AG04450 (cell line): ENCODE data around the gene EIF1AD. TPM values are rescaled to one million over a fixed set of nuclear protein-coding genes. Genes with fewer than 3 reads are reported as not detected.
"Not testable (repeated sequence)": the region's sequence is repeated elsewhere in the genome, so short reads cannot be mapped to it uniquely, and the experiment has no call there.

Experiments used
- CTCF ChIA-PET: fragments of 300-600, 350-600 bp; formaldehyde crosslinking; extraction: SDS; loops from one replicate; lab custom pipeline; 2022; ENCODE audit warnings: antibody characterized with exemption, inconsistent platforms; lab: Charles Lee
- POLR2A ChIA-PET: fragments of 350-600 bp; formaldehyde crosslinking; extraction: SDS; loops from one replicate; lab custom pipeline; 2021; ENCODE audit warnings: antibody characterized with exemption, inconsistent platforms; lab: Yijun Ruan, JAX
- DNase-seq: peaks from one replicate; pipeline ENCODE4 v3.0.0-alpha.2; 2011; ENCODE audit warnings: low read depth, low spot score
- H3K27ac ChIP-seq: one replicate; pipeline ENCODE4 v1.5.1; 2012; ENCODE audit warnings: low read depth, low read length, control low read depth
- H3K27me3 ChIP-seq: one replicate; pipeline ENCODE4 v1.6.0; 2012; ENCODE audit warnings: low read length; ENCODE audit not compliant: control insufficient read depth, insufficient read depth
- H3K4me3 ChIP-seq: 2 replicates; pipeline ENCODE4 v1.5.1; 2011; ENCODE audit warnings: mild to moderate bottlenecking, low read depth, low read length, control low read depth
- H3K9me3 ChIP-seq: 2 replicates; pipeline ENCODE4 v1.5.1; 2012; ENCODE audit warnings: low read length; ENCODE audit not compliant: control insufficient read depth, insufficient read depth
- CTCF ChIP-seq: IDR thresholded peaks from 2 replicates; pipeline ENCODE4 v1.5.1; 2011; ENCODE audit warnings: low read depth, low read length, control low read depth, inconsistent platforms
- polyA plus RNA-seq: library from polyadenylated mRNA; depleted of rRNA; stranded (reverse); fragments of >200 nt; gene quantifications from 2 replicates; pipeline ENCODE4 v1.2.3, GENCODE V29; 2011

The EIF1AD gene
- polyA plus RNA-seq, 1 experiment = 23.9 TPM

GRCh38 chr11:66011239-66011784 is 9.4 kb upstream of the EIF1AD start:
- Histone ChIP-seq H3K27ac (no peak overlapping the region), H3K27me3 (peaks cover 3% of the 10 kb centered on the region), H3K4me3 (no peak overlapping the region), H3K9me3 (no peaks in the 10 kb centered on the region; the same call in 1 of the 2 replicates)
- ChIA-PET CTCF (interaction anchor here (1.4 to 3.2 kb wide), 2 partner anchors 11 to 34 kb away, joined by 3 to 16 read pairs; no protein-coding TSS in a partner anchor), POLR2A (interaction anchor here (0.6 kb wide), 1 partner anchor 42 kb away, joined by 4 read pairs; no protein-coding TSS in a partner anchor)
- no peak for DNase-seq
- no peak for TF ChIP-seq CTCF

- H3K27me3 ChIP-seq, H3K27ac ChIP-seq, POLR2A ChIA-PET, H3K4me3 ChIP-seq, DNase-seq, H3K9me3 ChIP-seq: not testable (repeated sequence)
- CTCF ChIA-PET = interaction anchor here (1.0 to 2.0 kb wide), 2 partner anchors 36 to 125 kb away, joined by 3 to 6 read pairs; no protein-coding TSS in a partner anchor
These were observed 8.1 kb upstream of the EIF1AD start for GRCh38 chr11:66010036-66010435.

DNA sequence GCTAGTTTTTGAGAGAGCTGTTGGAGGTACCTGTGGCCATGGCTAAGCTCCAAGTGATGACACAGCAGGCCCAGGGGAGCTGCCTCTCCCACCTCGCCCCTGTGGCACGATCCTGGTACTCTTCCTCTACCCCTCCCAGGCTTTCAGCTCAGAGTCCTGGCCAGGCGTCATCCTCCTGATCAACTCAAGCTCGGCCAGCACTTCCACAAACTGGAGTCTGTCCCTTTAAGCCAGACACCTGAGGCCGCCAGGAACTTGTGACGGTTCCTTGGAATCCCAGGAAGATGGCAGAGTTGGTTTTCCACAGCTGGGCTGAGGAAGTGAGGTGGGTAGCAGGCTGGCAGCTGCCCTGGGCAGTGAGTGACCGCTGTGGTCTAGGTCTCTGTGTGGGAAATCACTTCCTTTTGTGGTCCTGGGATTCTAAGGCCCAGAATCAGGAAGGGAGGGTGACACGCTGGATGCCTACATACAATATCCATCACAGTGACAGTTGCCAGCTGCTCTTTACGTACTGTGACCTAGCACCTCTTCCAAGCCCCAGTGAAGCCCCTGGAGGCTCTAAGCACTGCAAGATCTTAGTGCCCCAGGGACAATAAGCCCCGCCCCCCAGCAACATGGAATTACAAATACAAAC is 6.6 kb upstream of the EIF1AD start:
- no peak for DNase-seq
- Histone ChIP-seq H3K27ac (no peak overlapping the region), H3K9me3 (no peaks in the 10 kb centered on the region; the same call in 1 of the 2 replicates), H3K4me3 (no peak overlapping the region), H3K27me3 (peaks cover 3% of the 10 kb centered on the region)
- no peak for TF ChIP-seq CTCF
- ChIA-PET POLR2A (interaction anchor here (0.6 kb wide), 3 partner anchors 134 to 279 kb away, joined by 3 to 4 read pairs (median 3); no protein-coding TSS in a partner anchor), CTCF (interaction anchor here (1.0 to 2.0 kb wide), 3 partner anchors 14 to 124 kb away, joined by 3 to 9 read pairs (median 6); no protein-coding TSS in a partner anchor)

DNA sequence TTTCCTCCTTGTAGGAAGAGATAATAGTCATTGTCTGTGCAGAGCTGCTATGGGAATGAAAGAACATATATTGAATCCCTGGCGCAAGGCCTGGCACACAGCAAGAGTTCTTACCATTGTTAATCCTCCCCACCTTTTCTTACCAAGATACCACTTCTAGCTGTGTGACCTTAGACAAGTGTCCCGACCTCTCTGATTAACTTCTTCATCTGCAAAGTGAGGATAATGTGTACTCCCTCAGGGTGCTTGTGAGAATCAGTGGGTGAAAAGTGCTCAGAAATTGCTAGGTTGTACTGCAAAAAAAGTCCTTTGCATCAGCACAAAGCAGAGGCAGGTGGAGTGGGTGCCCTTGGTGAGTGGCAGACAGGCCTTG is 6.1 kb upstream of the EIF1AD start:
- TF ChIP-seq CTCF = no peak
- POLR2A ChIA-PET = interaction anchor here (0.6 kb wide), 1 partner anchor 133 kb away, joined by 3 read pairs; no protein-coding TSS in a partner anchor
- Histone ChIP-seq H3K9me3 (no peaks in the 10 kb centered on the region; the same call in 1 of the 2 replicates), H3K27ac (no peak overlapping the region), H3K27me3 (peaks cover 3% of the 10 kb centered on the region), H3K4me3 (no peak overlapping the region)
- CTCF ChIA-PET = interaction anchor here (1.3 to 2.0 kb wide), 2 partner anchors 14 to 123 kb away, joined by 6 to 7 read pairs; no protein-coding TSS in a partner anchor
- no peak for DNase-seq

DNA sequence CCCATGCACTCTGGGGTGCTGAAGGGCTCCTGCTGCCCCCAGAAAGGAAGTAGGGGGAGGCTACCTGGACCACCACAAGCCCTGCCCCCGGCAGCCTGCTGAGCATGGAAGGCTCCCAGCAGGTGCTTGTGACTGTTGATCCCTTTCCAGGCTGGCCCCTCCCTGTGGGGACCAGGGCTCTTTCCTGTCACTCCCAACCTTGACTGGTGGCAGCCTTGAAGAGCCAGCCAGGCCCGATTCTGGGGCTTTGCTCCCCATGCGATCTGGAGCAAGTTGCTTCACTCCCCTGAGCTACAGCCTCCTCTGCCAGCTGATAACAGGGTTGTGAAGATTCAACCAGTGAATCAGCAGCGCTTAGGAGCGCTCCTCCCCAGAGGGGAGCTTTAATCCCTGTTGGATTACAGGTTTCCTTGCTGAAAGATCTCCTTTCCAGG is 5.3 kb upstream of the EIF1AD start:
- POLR2A ChIA-PET = no interaction called here
- CTCF ChIA-PET = interaction anchor here (0.9 to 1.3 kb wide), 2 partner anchors 15 to 30 kb away, joined by 3 to 7 read pairs; no protein-coding TSS in a partner anchor

More for the DNA sequence above, 5.3 kb upstream of the EIF1AD start:
- no peak for DNase-seq
- Histone ChIP-seq H3K4me3 (no peak overlapping the region), H3K27me3 (peaks cover 1% of the 10 kb centered on the region), H3K27ac (no peak overlapping the region), H3K9me3 (no peaks in the 10 kb centered on the region; the same call in 1 of the 2 replicates)
- TF ChIP-seq CTCF = no peak
